ENCODE measurements around the gene GOLGA2. TPM values are rescaled to one million over a fixed set of nuclear protein-coding genes. Genes with fewer than 3 reads are reported as not detected.

GOLGA2 gene
- total RNA-seq, 1 experiment from 2014 or later, result 60.5 TPM

DNA sequence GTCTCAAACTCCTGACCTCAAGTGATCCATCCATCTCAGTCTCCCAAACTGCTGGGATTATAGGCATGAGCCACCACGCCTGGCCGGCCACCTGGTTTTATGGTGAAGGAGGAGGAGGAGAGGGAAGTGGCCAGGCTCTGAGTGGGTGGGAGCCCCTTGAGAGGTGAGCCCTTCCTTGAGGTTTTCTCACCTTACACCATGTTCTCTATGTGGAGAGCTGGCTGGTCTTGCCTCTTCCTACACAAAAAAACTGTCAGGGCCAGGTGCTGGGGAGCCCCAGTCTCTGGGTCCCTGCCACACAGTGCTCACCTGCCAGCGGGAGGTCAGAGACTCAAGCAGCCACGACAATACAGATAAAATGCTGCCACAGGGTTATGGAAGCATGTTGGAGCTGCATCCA, 18.3 kb upstream of the GOLGA2 start:
- intact Hi-C loops (cut with micrococcal nuclease), result loop anchor here (2.0 kb wide), 1 partner anchor 29 kb away; the partner anchor contains the start of genes COQ4 and TRUB2
- H2AFZ ChIP-seq (ENCODE audit: low read length), result no peak overlapping the region
- no peaks in the 10 kb centered on the region for H3K27me3 ChIP-seq (ENCODE audit: low read length)
- no peaks in the 10 kb centered on the region for H3K9me2 ChIP-seq (replicated peaks; ENCODE audit: low read length)
- no peaks in the 10 kb centered on the region for H4K20me1 ChIP-seq (ENCODE audit: low read length)
- H3K4me1 ChIP-seq (ENCODE audit: insufficient read depth, low read length), result peaks cover 14% of the 10 kb centered on the region
- no peaks in the 10 kb centered on the region for H3F3A ChIP-seq (ENCODE audit: low read length, unreplicated experiment)
- no peak overlapping the region for H3K27ac ChIP-seq (ENCODE audit: low read length)
- no peaks in the 10 kb centered on the region for H3K36me3 ChIP-seq (ENCODE audit: low read depth, low read length)
- no peak for DNase-seq
- no TSS peak for BruUV-seq (replicated peaks)
- H3K9ac ChIP-seq (ENCODE audit: low read length), result no peak overlapping the region
- H3K79me2 ChIP-seq (ENCODE audit: low read length), result no peaks in the 10 kb centered on the region
- H3K4me2 ChIP-seq (ENCODE audit: low read length), result no peak overlapping the region
- no peak for ATAC-seq
- H3K9me3 ChIP-seq (ENCODE audit: low read length), result no peaks in the 10 kb centered on the region
- POLR2A ChIA-PET (ENCODE audit: unreplicated experiment), result no interaction called here
- CTCF ChIA-PET, result no interaction called here
- TF ChIP-seq EZH2phosphoT487 (IDR thresholded peaks at IDR 0.05; ENCODE audit: borderline replicate concordance, low read length) (no peak), EZH2 (IDR thresholded peaks at IDR 0.05; ENCODE audit: low read length, unreplicated experiment) (no peak)
- TF ChIP-seq, protein P1, sequence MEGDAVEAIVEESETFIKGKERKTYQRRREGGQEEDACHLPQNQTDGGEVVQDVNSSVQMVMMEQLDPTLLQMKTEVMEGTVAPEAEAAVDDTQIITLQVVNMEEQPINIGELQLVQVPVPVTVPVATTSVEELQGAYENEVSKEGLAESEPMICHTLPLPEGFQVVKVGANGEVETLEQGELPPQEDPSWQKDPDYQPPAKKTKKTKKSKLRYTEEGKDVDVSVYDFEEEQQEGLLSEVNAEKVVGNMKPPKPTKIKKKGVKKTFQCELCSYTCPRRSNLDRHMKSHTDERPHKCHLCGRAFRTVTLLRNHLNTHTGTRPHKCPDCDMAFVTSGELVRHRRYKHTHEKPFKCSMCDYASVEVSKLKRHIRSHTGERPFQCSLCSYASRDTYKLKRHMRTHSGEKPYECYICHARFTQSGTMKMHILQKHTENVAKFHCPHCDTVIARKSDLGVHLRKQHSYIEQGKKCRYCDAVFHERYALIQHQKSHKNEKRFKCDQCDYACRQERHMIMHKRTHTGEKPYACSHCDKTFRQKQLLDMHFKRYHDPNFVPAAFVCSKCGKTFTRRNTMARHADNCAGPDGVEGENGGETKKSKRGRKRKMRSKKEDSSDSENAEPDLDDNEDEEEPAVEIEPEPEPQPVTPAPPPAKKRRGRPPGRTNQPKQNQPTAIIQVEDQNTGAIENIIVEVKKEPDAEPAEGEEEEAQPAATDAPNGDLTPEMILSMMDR (conservative IDR thresholded peaks at IDR 0.05; ENCODE audit: low read depth, low read length), result no peak
- H3K4me3 ChIP-seq (ENCODE audit: low read length), result no peak overlapping the region

DNA sequence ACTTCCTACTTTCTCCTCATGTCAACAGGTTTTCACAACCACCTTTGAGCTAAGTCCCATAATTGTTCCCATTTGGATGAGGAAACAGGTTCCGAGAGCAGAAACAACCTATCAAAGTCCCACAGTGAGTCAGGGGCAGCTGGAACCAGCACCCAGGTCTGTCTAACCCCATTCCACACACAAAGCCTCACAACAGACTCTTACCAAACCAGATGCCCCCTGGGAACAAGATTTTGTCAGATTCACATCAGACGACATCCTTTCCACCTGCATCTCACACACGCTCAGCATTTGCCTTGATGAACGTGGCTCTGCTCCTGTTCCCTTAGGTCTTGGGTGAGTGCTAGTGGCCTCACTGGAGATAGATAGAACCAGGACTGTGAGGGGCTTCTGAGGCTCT, 17.3 kb upstream of the GOLGA2 start:
- CTCF ChIA-PET, result no interaction called here
- BruUV-seq (replicated peaks), result no TSS peak
- Histone ChIP-seq H4K20me1 (ENCODE audit: low read length) (no peaks in the 10 kb centered on the region), H3K9me3 (ENCODE audit: low read length) (no peaks in the 10 kb centered on the region), H3K4me2 (ENCODE audit: low read length) (no peak overlapping the region), H3K36me3 (ENCODE audit: low read depth, low read length) (no peaks in the 10 kb centered on the region), H3F3A (ENCODE audit: low read length, unreplicated experiment) (no peaks in the 10 kb centered on the region), H3K27ac (ENCODE audit: low read length) (no peak overlapping the region), H3K4me3 (ENCODE audit: low read length) (no peak overlapping the region), H2AFZ (ENCODE audit: low read length) (no peak overlapping the region), H3K9me2 (replicated peaks; ENCODE audit: low read length) (no peaks in the 10 kb centered on the region), H3K27me3 (ENCODE audit: low read length) (no peaks in the 10 kb centered on the region), H3K9ac (ENCODE audit: low read length) (no peak overlapping the region), H3K4me1 (ENCODE audit: insufficient read depth, low read length) (peaks cover 10% of the 10 kb centered on the region), H3K79me2 (ENCODE audit: low read length) (no peaks in the 10 kb centered on the region)
- intact Hi-C loops (cut with micrococcal nuclease), result no loop called here
- ATAC-seq (no peak), DNase-seq (no peak)
- POLR2A ChIA-PET (ENCODE audit: unreplicated experiment), result no interaction called here
- TF ChIP-seq EZH2phosphoT487 (IDR thresholded peaks at IDR 0.05; ENCODE audit: borderline replicate concordance, low read length) (no peak), EZH2 (IDR thresholded peaks at IDR 0.05; ENCODE audit: low read length, unreplicated experiment) (no peak)
- TF ChIP-seq, protein P1 (conservative IDR thresholded peaks at IDR 0.05; ENCODE audit: low read depth, low read length), result no peak

DNA sequence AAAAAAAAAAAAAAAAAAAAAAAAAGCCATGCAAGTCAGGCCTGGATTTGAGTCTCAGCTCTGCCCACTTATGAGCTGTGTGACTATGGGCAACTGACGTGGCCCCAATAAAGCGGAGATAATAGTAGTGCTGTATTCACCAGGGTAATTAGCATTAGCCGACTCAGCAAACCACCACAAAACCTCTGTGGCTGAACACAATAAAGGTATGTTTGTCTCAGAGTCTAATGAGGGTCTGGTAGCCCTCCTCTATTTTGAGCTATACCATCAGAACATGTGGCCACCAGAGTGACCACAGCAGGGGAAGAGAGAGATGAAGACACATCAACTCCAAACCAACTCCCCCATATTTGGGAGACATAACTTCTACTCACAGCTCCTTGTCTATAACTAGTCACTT, 16.2 kb upstream of the GOLGA2 start:
- Histone ChIP-seq H3K27ac (ENCODE audit: low read length) (no peak overlapping the region), H3K27me3 (ENCODE audit: low read length) (no peaks in the 10 kb centered on the region), H3K79me2 (ENCODE audit: low read length) (no peaks in the 10 kb centered on the region), H4K20me1 (ENCODE audit: low read length) (no peaks in the 10 kb centered on the region), H2AFZ (ENCODE audit: low read length) (no peak overlapping the region), H3K9me3 (ENCODE audit: low read length) (no peaks in the 10 kb centered on the region), H3K4me2 (ENCODE audit: low read length) (no peak overlapping the region), H3K9me2 (replicated peaks; ENCODE audit: low read length) (no peaks in the 10 kb centered on the region), H3F3A (ENCODE audit: low read length, unreplicated experiment) (no peaks in the 10 kb centered on the region), H3K36me3 (ENCODE audit: low read depth, low read length) (no peaks in the 10 kb centered on the region), H3K4me3 (ENCODE audit: low read length) (no peak overlapping the region), H3K9ac (ENCODE audit: low read length) (no peak overlapping the region), H3K4me1 (ENCODE audit: insufficient read depth, low read length) (peaks cover 10% of the 10 kb centered on the region)
- no peak for ATAC-seq
- TF ChIP-seq, protein P1 (conservative IDR thresholded peaks at IDR 0.05; ENCODE audit: low read depth, low read length), result no peak
- TF ChIP-seq EZH2 (IDR thresholded peaks at IDR 0.05; ENCODE audit: low read length, unreplicated experiment) (no peak), EZH2phosphoT487 (IDR thresholded peaks at IDR 0.05; ENCODE audit: borderline replicate concordance, low read length) (no peak)
- DNase-seq, result no peak
- no TSS peak for BruUV-seq (replicated peaks)
- intact Hi-C loops (cut with micrococcal nuclease), result no loop called here
- ChIA-PET POLR2A (ENCODE audit: unreplicated experiment) (interaction anchor here (0.5 kb wide), 1 partner anchor 15 kb away, joined by 3 read pairs; no protein-coding TSS in a partner anchor), CTCF (no interaction called here)

Data from PC-3 (cell line).